CD4-positive, CD25-positive, alpha-beta regulatory T cell (primary cell): ENCODE measurements around the gene FILIP1L. TPM values are rescaled to one million over a fixed set of nuclear protein-coding genes. Genes with fewer than 3 reads are reported as not detected.

ENCODE experiments used
- ATAC-seq, 2 donors: fragments of 150-1000 bp; cut with Tn5 transposase; one replicate each; pipeline ENCODE4 v1.10.0; 2021; ENCODE audit warnings: low read depth in 2 of 2, moderate number of reproducible peaks in 2 of 2, moderate library complexity in 1 of 2
- DNase-seq, 3 donors: peaks; one replicate each; pipeline versions ENCODE4 v3.0.0 to v3.0.0-alpha.2; 2012 to 2022; ENCODE audit warnings: mixed read lengths in 1 of 3
- H3K27ac ChIP-seq: one replicate; pipeline ENCODE4 v1.7.0; 2013; ENCODE audit warnings: mild to moderate bottlenecking, low read length; ENCODE audit not compliant: insufficient read depth, poor library complexity, severe bottlenecking
- H3K27me3 ChIP-seq: one replicate; pipeline ENCODE4 v1.7.0; 2013; ENCODE audit warnings: low read length; ENCODE audit not compliant: control insufficient read depth, insufficient read depth
- H3K36me3 ChIP-seq: one replicate; pipeline ENCODE4 v1.7.0; 2013; ENCODE audit warnings: mild to moderate bottlenecking, low read length, moderate library complexity; ENCODE audit not compliant: control insufficient read depth, insufficient read depth
- H3K4me1 ChIP-seq: 2 replicates; pipeline ENCODE4 v1.7.0; 2013; ENCODE audit warnings: mild to moderate bottlenecking, low read length; ENCODE audit not compliant: insufficient read depth, control insufficient read depth, poor library complexity, severe bottlenecking
- H3K4me3 ChIP-seq: one replicate; pipeline ENCODE4 v1.7.0; 2013; ENCODE audit warnings: low read depth, mild to moderate bottlenecking, low read length, moderate library complexity
- H3K9me3 ChIP-seq, 2 experiments: 1 replicate in 1 of 2; 2 replicates in 1 of 2; pipeline ENCODE4 v1.7.0; 2013; ENCODE audit warnings: low read length in 2 of 2, mild to moderate bottlenecking in 1 of 2, moderate library complexity in 1 of 2; ENCODE audit not compliant: control insufficient read depth in 2 of 2
- H3K27ac Mint-ChIP-seq, 3 donors: one replicate each; pipeline ENCODE4 v1.8.0; 2020 to 2022; ENCODE audit warnings: mild to moderate bottlenecking in 3 of 3, mixed read lengths in 3 of 3, moderate library complexity in 2 of 3
- H3K27me3 Mint-ChIP-seq: one replicate; pipeline ENCODE4 v1.8.0; 2022; ENCODE audit warnings: mild to moderate bottlenecking, mixed read lengths
- H3K36me3 Mint-ChIP-seq: one replicate; pipeline ENCODE4 v1.8.0; 2020; ENCODE audit warnings: mixed read lengths
- H3K4me1 Mint-ChIP-seq, 4 donors: one replicate each; pipeline ENCODE4 v1.8.0; 2020 to 2022; ENCODE audit warnings: mixed read lengths in 4 of 4, mild to moderate bottlenecking in 1 of 4
- H3K4me3 Mint-ChIP-seq, 4 donors: one replicate each; pipeline ENCODE4 v1.8.0; 2020 to 2022; ENCODE audit warnings: mild to moderate bottlenecking in 4 of 4, mixed read lengths in 4 of 4, moderate library complexity in 3 of 4
- H3K9me3 Mint-ChIP-seq, 7 donors: one replicate each; pipeline ENCODE4 v1.8.0; 2020 to 2022; ENCODE audit warnings: mixed read lengths in 7 of 7, mild to moderate bottlenecking in 3 of 7, moderate library complexity in 2 of 7
- polyA plus RNA-seq, 4 donors: library from polyadenylated mRNA; unstranded; fragments of 300-500 nt; fragmentation: Illumina TruSeq; gene quantifications; one replicate each; pipeline ENCODE4 v1.2.3, GENCODE V29; 2021
- total RNA-seq: library from RNA; stranded (reverse); gene quantifications from one replicate; pipeline ENCODE4 v1.2.3, GENCODE V29; 2022

The FILIP1L gene
- total and polyA plus RNA-seq, 5 donors from 2014 or later, result 0.37 to 1.0 (median 0.65) TPM; not detected in 2

DNA sequence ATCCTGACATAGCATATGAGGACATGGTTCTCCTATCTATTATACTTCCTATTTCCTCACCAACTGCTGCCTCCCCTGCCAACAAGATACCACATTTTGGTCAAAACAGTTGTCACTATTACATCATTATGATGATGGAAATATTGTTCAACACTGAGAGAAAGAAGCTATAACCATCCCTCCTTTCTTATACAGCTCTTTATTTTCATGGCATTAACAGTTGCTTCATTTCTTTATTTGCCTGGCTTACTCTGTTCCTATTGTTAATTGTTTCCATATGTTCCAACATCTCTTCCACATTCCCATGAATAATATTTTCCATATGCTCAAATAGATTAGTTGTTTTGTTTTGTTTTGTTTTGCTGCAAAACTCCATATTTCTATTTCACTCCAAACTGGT lies 40.8 kb upstream of the FILIP1L start:
- Histone ChIP-seq H3K4me1 (no peaks in the 10 kb centered on the region), H3K4me3 (no peak overlapping the region), H3K9me3 (peaks cover 0 to 5% of the 10 kb centered on the region in 2 experiments), H3K27ac (no peak overlapping the region), H3K27me3 (no peaks in the 10 kb centered on the region), H3K36me3 (peaks cover 8% of the 10 kb centered on the region)
- ATAC-seq (no peak), DNase-seq (no peak)
- H3K4me3 Mint-ChIP-seq, result no peak overlapping the region
- no peak overlapping the region for H3K27ac Mint-ChIP-seq
- peaks cover 6 to 16% (median 9%) of the 10 kb centered on the region in 7 donors for H3K9me3 Mint-ChIP-seq
- H3K4me1 Mint-ChIP-seq, result peaks cover 0 to 4% (median 0%) of the 10 kb centered on the region in 4 donors
- peaks cover 45% of the 10 kb centered on the region for H3K36me3 Mint-ChIP-seq
- H3K27me3 Mint-ChIP-seq, result no peaks in the 10 kb centered on the region

DNA sequence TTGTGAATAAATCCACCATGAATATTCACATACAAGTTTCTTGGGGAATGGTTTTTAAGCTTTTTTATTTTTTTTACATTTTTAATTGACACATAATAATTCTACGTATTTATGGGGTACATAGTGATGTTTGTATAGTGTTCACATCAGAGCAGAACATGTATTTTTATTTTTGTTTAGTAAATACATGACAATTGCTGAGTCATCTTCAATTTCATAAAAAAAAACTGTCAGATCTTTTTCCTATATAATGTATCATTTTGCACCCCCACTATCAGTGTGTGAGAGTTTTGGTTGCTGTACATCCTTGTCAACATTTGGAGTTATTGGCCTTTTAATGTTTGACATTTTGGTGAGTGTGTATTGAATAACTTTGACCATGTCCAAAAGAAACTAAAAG lies 39.9 kb upstream of the FILIP1L start:
- H3K27me3 Mint-ChIP-seq, result no peaks in the 10 kb centered on the region
- peaks cover 0 to 5% of the 10 kb centered on the region in 2 experiments for H3K9me3 ChIP-seq
- H3K36me3 ChIP-seq, result peaks cover 12% of the 10 kb centered on the region
- DNase-seq (no peak), ATAC-seq (no peak)
- no peak overlapping the region for H3K4me3 Mint-ChIP-seq
- peaks cover 54% of the 10 kb centered on the region for H3K36me3 Mint-ChIP-seq
- H3K27ac ChIP-seq, result no peak overlapping the region
- no peak overlapping the region for H3K4me3 ChIP-seq
- H3K27me3 ChIP-seq, result no peaks in the 10 kb centered on the region
- H3K4me1 Mint-ChIP-seq, result peaks cover 0 to 4% (median under 1%) of the 10 kb centered on the region in 4 donors
- no peaks in the 10 kb centered on the region for H3K4me1 ChIP-seq
- peaks cover 6 to 16% (median 9%) of the 10 kb centered on the region in 7 donors for H3K9me3 Mint-ChIP-seq
- no peak overlapping the region for H3K27ac Mint-ChIP-seq

DNA sequence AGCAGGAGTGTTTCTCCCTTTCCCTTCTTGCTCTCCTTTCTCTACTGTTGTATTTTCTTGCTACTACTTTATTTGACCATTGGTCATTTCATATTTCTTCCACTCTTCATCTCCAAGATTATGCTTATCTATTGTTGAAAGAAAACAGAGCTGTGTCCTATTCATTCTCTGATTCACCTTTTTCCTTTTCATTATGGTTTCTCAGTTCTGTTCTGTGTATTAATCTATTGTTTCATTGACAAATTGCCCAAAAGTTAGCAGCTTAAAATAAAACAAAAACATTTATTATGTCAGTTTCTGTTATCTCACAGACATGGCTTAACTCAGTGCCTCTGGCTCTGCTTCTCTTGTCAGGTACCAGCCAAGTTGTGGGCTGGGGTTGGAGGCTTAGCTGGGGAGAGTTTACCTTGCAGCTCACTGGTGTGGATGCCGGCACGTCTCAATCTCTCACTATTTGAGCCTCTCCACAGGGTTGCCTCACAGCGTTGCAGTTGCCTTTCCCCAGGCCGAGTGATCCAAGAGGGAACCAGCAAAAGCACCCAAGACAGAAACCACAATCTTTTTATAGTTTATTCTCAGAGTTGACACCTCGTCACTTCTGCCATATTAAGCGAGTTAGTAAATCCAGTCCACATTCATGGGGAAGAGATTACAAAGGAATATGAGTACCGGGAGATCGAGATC lies 36.9 kb upstream of the FILIP1L start:
- Mint-ChIP-seq H3K36me3 (peaks cover 51% of the 10 kb centered on the region), H3K9me3 (peaks cover 1 to 11% (median 7%) of the 10 kb centered on the region in 7 donors), H3K4me3 (no peak overlapping the region), H3K27me3 (no peaks in the 10 kb centered on the region), H3K27ac (no peak overlapping the region), H3K4me1 (peaks cover 0 to 2% (median 0%) of the 10 kb centered on the region in 4 donors)
- Histone ChIP-seq H3K4me1 (no peaks in the 10 kb centered on the region), H3K4me3 (no peak overlapping the region), H3K27ac (no peak overlapping the region), H3K9me3 (peaks cover 0 to 5% of the 10 kb centered on the region in 2 experiments), H3K27me3 (no peaks in the 10 kb centered on the region), H3K36me3 (peaks cover 12% of the 10 kb centered on the region)
- no peak for ATAC-seq
- DNase-seq, result no peak

DNA sequence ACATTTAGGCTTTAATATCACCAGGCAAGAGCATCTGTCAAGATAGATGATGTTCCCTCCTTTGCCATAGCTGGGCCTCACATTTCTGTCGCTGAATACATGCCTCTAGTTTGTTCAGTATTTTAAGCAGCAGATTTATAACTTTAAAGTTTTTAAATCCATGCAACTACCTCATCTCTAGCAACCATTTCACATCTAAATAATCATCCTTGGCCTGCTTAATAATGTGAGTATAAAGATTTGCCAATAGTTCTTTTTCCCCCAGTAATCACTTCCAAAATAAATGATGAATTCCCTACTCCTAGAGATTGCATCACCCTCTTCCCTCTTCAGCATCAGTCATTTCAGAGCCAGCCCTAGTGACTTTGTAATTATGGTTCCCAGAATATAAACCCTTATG lies 36.2 kb upstream of the FILIP1L start:
- Histone ChIP-seq H3K36me3 (peaks cover 12% of the 10 kb centered on the region), H3K4me3 (no peak overlapping the region), H3K9me3 (peaks cover 0 to 4% of the 10 kb centered on the region in 2 experiments), H3K27ac (no peak overlapping the region), H3K27me3 (no peaks in the 10 kb centered on the region), H3K4me1 (no peaks in the 10 kb centered on the region)
- no peak for DNase-seq
- ATAC-seq, result no peak
- Mint-ChIP-seq H3K27me3 (no peaks in the 10 kb centered on the region), H3K4me3 (no peak overlapping the region), H3K4me1 (peaks cover 0 to 2% (median 0%) of the 10 kb centered on the region in 4 donors), H3K9me3 (peaks cover 1 to 11% (median 6%) of the 10 kb centered on the region in 7 donors), H3K27ac (no peak overlapping the region), H3K36me3 (peaks cover 48% of the 10 kb centered on the region)

DNA sequence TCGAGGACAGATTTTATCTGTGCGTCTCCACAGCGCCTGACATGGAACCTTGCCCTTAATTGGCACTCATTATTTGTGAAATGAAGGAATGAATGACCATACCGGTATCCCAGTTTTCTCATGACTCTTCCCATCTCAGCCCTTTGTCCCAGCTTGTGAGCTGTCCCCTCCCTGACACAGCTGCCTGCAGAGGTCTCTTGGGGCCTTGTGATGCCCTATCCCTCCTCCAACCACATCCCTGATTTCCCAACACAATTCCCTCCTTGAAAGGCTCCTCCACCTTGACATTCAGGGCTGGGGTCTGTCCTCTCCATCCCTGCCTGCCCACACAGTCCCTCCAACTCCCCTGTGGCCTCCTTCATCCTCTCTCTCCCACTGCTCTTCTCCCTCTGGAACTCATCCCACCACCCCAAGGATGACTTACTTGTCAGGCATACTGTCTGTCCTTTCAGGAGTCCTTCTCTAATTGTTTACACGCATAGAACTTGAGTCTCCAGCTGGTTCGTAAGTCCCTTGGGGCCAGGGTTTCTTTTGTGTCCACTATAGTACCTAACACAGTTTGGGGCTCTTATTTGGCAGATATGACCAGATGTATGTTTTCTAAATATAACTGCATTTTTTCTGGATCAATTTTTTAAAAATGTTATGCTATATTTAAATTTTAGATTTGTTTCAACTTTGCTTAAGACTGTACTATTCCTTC lies 35.6 kb upstream of the FILIP1L start:
- DNase-seq, result no peak
- H3K27me3 ChIP-seq, result no peaks in the 10 kb centered on the region
- no peaks in the 10 kb centered on the region for H3K4me1 ChIP-seq
- H3K4me3 ChIP-seq, result no peak overlapping the region
- ATAC-seq, result no peak
- peaks cover 42% of the 10 kb centered on the region for H3K36me3 Mint-ChIP-seq
- H3K9me3 ChIP-seq, result no peaks in the 10 kb centered on the region
- H3K36me3 ChIP-seq, result peaks cover 12% of the 10 kb centered on the region
- H3K27ac Mint-ChIP-seq, result peak overlapping the region in 2 of 3 donors; percentile 59 to 85
- H3K27ac ChIP-seq, result no peak overlapping the region
- H3K27me3 Mint-ChIP-seq, result no peaks in the 10 kb centered on the region
- no peak overlapping the region for H3K4me3 Mint-ChIP-seq
- peaks cover 0 to 2% (median 0%) of the 10 kb centered on the region in 4 donors for H3K4me1 Mint-ChIP-seq
- peaks cover 0 to 5% (median 1%) of the 10 kb centered on the region in 7 donors for H3K9me3 Mint-ChIP-seq

DNA sequence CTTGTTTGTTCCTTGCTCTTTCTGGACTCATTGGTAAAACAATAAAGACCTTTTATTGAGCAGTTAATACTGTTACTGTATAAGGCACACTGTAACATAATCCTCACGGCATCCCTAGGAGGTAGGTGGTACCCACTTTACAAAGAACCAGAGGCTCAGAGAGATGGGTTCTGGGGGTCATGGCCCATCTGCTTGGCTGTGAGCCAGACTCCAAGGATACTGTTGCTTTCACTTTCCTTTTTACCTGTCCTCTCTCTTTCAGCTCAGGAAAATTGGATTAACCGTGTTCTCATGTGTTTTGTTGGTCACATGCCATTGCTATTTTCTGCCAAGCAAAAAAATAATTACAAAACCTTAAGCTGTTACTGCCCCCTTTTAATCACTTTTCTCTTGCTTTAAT lies 34.8 kb upstream of the FILIP1L start:
- Histone ChIP-seq H3K9me3 (no peaks in the 10 kb centered on the region), H3K36me3 (peaks cover 12% of the 10 kb centered on the region), H3K4me3 (no peak overlapping the region), H3K27me3 (no peaks in the 10 kb centered on the region), H3K27ac (no peak overlapping the region), H3K4me1 (no peaks in the 10 kb centered on the region)
- peaks cover 0 to 5% (median 1%) of the 10 kb centered on the region in 7 donors for H3K9me3 Mint-ChIP-seq
- H3K36me3 Mint-ChIP-seq, result peaks cover 42% of the 10 kb centered on the region
- no peak overlapping the region for H3K27ac Mint-ChIP-seq
- DNase-seq (peak in 1 of 3 donors; percentile 5), ATAC-seq (no peak)
- peaks cover 0 to 2% (median under 1%) of the 10 kb centered on the region in 4 donors for H3K4me1 Mint-ChIP-seq
- H3K4me3 Mint-ChIP-seq, result no peak overlapping the region
- no peaks in the 10 kb centered on the region for H3K27me3 Mint-ChIP-seq

DNA sequence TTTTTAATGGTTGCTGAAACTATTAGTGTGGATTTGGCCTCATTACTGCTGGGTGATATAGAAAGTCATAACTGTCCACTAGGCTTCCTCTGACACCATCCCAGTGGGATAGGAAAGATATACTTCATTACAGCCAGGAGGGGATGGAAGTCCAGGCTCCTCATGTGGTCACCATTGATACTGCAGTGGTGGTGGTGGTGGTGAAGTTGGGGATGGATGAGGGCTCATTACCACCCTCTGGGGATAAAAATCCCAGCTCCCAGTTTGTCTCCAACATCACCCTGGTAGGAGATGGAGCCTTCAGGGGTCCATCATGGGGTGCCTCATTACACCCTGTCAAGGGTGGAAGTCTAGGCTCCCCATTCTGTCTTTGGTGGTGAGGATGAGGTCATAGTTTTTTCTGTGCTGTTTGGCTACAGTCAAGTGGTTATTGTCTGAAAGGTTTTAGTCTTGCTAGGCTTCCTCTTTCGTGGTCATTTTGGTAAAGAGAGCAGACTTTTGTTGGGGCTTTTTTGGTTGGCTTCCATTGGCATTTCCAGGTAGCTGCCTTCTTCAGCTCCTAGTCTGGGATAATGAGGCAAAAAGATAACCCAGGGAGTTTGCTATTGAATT lies 30.1 kb upstream of the FILIP1L start:
- no peaks in the 10 kb centered on the region for H3K27me3 Mint-ChIP-seq
- no peaks in the 10 kb centered on the region for H3K36me3 ChIP-seq
- H3K27ac ChIP-seq, result no peak overlapping the region
- no peaks in the 10 kb centered on the region for H3K4me1 ChIP-seq
- H3K27ac Mint-ChIP-seq, result no peak overlapping the region
- ATAC-seq, result no peak
- H3K9me3 Mint-ChIP-seq, result peaks cover 0 to 18% (median 6%) of the 10 kb centered on the region in 7 donors
- H3K36me3 Mint-ChIP-seq, result peaks cover 11% of the 10 kb centered on the region
- H3K4me1 Mint-ChIP-seq, result peaks cover 0 to 8% (median 0%) of the 10 kb centered on the region in 4 donors
- no peaks in the 10 kb centered on the region for H3K27me3 ChIP-seq
- no peak for DNase-seq
- no peak overlapping the region for H3K4me3 Mint-ChIP-seq
- H3K9me3 ChIP-seq, result peaks cover 3 to 5% of the 10 kb centered on the region in 2 experiments
- H3K4me3 ChIP-seq, result no peak overlapping the region
